ENCODE data around the gene HSD17B2.

DNA sequence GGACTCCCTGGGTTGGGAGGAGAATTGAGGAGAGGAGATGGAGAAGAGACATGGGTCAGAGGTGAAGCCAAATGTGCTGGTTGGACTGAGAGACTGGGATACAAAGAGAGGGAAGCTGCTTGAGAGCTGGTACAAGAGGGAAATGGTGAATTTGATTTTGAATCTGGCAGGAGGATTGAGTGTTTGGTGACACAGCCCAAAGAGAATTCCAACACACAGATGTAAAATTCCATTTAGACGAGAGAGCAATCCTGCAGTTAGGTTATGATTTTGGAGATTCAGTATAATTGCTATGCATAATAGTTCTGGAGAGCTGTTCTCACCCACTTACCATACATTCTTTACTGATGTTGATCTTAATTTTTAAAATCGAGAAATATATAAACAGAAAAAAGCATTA, 57.7 kb downstream of the HSD17B2 start:
- TF ChIP-seq, protein P1, sequence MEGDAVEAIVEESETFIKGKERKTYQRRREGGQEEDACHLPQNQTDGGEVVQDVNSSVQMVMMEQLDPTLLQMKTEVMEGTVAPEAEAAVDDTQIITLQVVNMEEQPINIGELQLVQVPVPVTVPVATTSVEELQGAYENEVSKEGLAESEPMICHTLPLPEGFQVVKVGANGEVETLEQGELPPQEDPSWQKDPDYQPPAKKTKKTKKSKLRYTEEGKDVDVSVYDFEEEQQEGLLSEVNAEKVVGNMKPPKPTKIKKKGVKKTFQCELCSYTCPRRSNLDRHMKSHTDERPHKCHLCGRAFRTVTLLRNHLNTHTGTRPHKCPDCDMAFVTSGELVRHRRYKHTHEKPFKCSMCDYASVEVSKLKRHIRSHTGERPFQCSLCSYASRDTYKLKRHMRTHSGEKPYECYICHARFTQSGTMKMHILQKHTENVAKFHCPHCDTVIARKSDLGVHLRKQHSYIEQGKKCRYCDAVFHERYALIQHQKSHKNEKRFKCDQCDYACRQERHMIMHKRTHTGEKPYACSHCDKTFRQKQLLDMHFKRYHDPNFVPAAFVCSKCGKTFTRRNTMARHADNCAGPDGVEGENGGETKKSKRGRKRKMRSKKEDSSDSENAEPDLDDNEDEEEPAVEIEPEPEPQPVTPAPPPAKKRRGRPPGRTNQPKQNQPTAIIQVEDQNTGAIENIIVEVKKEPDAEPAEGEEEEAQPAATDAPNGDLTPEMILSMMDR (IDR thresholded peaks at IDR 0.05; ENCODE audit: low read depth, low read length, poor library complexity, severe bottlenecking) = no peak
- TF ChIP-seq EZH2phosphoT487 (IDR thresholded peaks at IDR 0.05; ENCODE audit: borderline replicate concordance, low read length) = no peak
